GM06990 (cell line): ENCODE data around the gene FAM222A.

Experiments
- DNase-seq: peaks from one replicate; pipeline ENCODE4 v3.0.0-alpha.2; 2011; ENCODE audit not compliant: insufficient read length; ENCODE audit errors: extremely low read depth
- H3K27me3 ChIP-seq: replicated peaks from 2 replicates; pipeline ENCODE4 v1.6.0; 2011; ENCODE audit warnings: low read length; ENCODE audit not compliant: control insufficient read depth, insufficient read depth
- H3K36me3 ChIP-seq: 2 replicates; pipeline ENCODE4 v1.5.1; 2011; ENCODE audit warnings: low read length; ENCODE audit not compliant: control insufficient read depth, insufficient read depth
- H3K4me3 ChIP-seq: replicated peaks from 2 replicates; pipeline ENCODE4 v1.5.1; 2011; ENCODE audit warnings: low read depth, mild to moderate bottlenecking, control low read depth, low read length
- CTCF ChIP-seq: IDR thresholded peaks from 2 replicates; pipeline ENCODE4 v1.5.1; 2011; ENCODE audit warnings: low read length, control low read depth, mild to moderate bottlenecking, inconsistent platforms; ENCODE audit not compliant: insufficient read depth, poor library complexity, severe bottlenecking

Gene FAM222A

GRCh38 chr12:109744026-109744425 lies 30.4 kb downstream of the FAM222A start:
- DNase-seq = no peak
- no peak for TF ChIP-seq CTCF
- H3K27me3 ChIP-seq = no peaks in the 10 kb centered on the region; the same call in 1 of the 2 replicates

GRCh38 chr12:109744986-109745942 lies 31.6 kb downstream of the FAM222A start:
- Histone ChIP-seq H3K27me3 (no peaks in the 10 kb centered on the region; the same call in 1 of the 2 replicates), H3K4me3 (no peak overlapping the region), H3K36me3 (no peaks in the 10 kb centered on the region)
- DNase-seq = no peak
- TF ChIP-seq CTCF = no peak

More at GRCh38 chr12:109744026-109744425, 30.4 kb downstream of the FAM222A start:
- H3K4me3 ChIP-seq = no peak overlapping the region
- H3K36me3 ChIP-seq = no peaks in the 10 kb centered on the region

- TF ChIP-seq CTCF = no peak
- no peaks in the 10 kb centered on the region for H3K36me3 ChIP-seq
- H3K4me3 ChIP-seq = no peak overlapping the region
- DNase-seq = no peak
- peaks cover 2% of the 10 kb centered on the region for H3K27me3 ChIP-seq
Observed at GRCh38 chr12:109752117-109753053, 38.8 kb downstream of the FAM222A start.

GRCh38 chr12:109753054-109753401 lies 39.4 kb downstream of the FAM222A start:
- Histone ChIP-seq H3K27me3 (peaks cover 2% of the 10 kb centered on the region), H3K36me3 (no peaks in the 10 kb centered on the region), H3K4me3 (no peak overlapping the region)
- TF ChIP-seq CTCF = no peak
- no peak for DNase-seq

- TF ChIP-seq CTCF = no peak
- Histone ChIP-seq H3K4me3 (no peak overlapping the region), H3K27me3 (peaks cover 2% of the 10 kb centered on the region), H3K36me3 (no peaks in the 10 kb centered on the region)
- DNase-seq = no peak
Observed at GRCh38 chr12:109753959-109754358, 40.3 kb downstream of the FAM222A start.
